ENCODE measurements around the gene DAZAP1. TPM values are rescaled to one million over a fixed set of nuclear protein-coding genes. Genes with fewer than 3 reads are reported as not detected.
A peak's percentile ranks its signal among the peaks of the same experiment; 100 is the strongest.
"Not testable (repeated sequence)": the region's sequence is repeated elsewhere in the genome, so short reads cannot be mapped to it uniquely, and the experiment has no call there.

DAZAP1 gene
- total RNA-seq, 1 experiment from 2014 or later, result 151 TPM

- H3K9me3 Mint-ChIP-seq (ENCODE audit: low read depth, unreplicated experiment), result no peaks in the 10 kb centered on the region
- CTCF ChIA-PET, result no interaction called here
- peak overlapping the region; percentile 95 for H3K4me3 Mint-ChIP-seq (ENCODE audit: low read depth, unreplicated experiment)
- no TSS peak for BruUV-seq (replicated peaks)
- no peaks in the 10 kb centered on the region for H3K27me3 Mint-ChIP-seq (ENCODE audit: unreplicated experiment)
- intact Hi-C loops (cut with micrococcal nuclease; ENCODE audit: unreplicated experiment), result no loop called here
- no peak for TF ChIP-seq CTCF (IDR thresholded peaks at IDR 0.05; ENCODE audit: unreplicated experiment)
- no peaks in the 10 kb centered on the region for H3K4me1 Mint-ChIP-seq (ENCODE audit: low read depth, unreplicated experiment)
- no peak overlapping the region for H3K27ac Mint-ChIP-seq (ENCODE audit: unreplicated experiment)
- H3K36me3 Mint-ChIP-seq (ENCODE audit: insufficient read depth, unreplicated experiment), result peaks cover 53% of the 10 kb centered on the region
- DNase-seq, result no peak
These were observed 30.2 kb downstream of the DAZAP1 start for GRCh38 chr19:1437609-1438008.

GRCh38 chr19:1438035-1438932, 30.9 kb downstream of the DAZAP1 start, which contains the start of gene RPS15:
Gene RPS15 (plus strand): TSS chr19:1438396. CDS start chr19:1438426, 30 bp downstream.
- Mint-ChIP-seq H3K9me3 (ENCODE audit: low read depth, unreplicated experiment) (no peaks in the 10 kb centered on the region), H3K36me3 (ENCODE audit: insufficient read depth, unreplicated experiment) (peaks cover 56% of the 10 kb centered on the region), H3K27me3 (ENCODE audit: unreplicated experiment) (no peaks in the 10 kb centered on the region), H3K4me1 (ENCODE audit: low read depth, unreplicated experiment) (no peaks in the 10 kb centered on the region), H3K4me3 (ENCODE audit: low read depth, unreplicated experiment) (peak within 1 kb of the TSS; percentile 95), H3K27ac (ENCODE audit: unreplicated experiment) (peak within 1 kb of the TSS; percentile 99)
- DNase-seq, result peak; percentile 90
- TF ChIP-seq CTCF (IDR thresholded peaks at IDR 0.05; ENCODE audit: unreplicated experiment), result peak; percentile 78
- CTCF ChIA-PET, result no interaction called here
- intact Hi-C loops (cut with micrococcal nuclease; ENCODE audit: unreplicated experiment), result no loop called here
- TSS peak; percentile 80 for BruUV-seq (replicated peaks)

GRCh38 chr19:1438933-1439354, 31.6 kb downstream of the DAZAP1 start:
- no peaks in the 10 kb centered on the region for H3K27me3 Mint-ChIP-seq (ENCODE audit: unreplicated experiment)
- BruUV-seq (replicated peaks), result no TSS peak
- no peak for DNase-seq
- H3K4me1 Mint-ChIP-seq (ENCODE audit: low read depth, unreplicated experiment), result no peaks in the 10 kb centered on the region
- H3K27ac Mint-ChIP-seq (ENCODE audit: unreplicated experiment), result peak overlapping the region; percentile 99
- peak overlapping the region; percentile 95 for H3K4me3 Mint-ChIP-seq (ENCODE audit: low read depth, unreplicated experiment)
- intact Hi-C loops (cut with micrococcal nuclease; ENCODE audit: unreplicated experiment), result no loop called here
- no peaks in the 10 kb centered on the region for H3K9me3 Mint-ChIP-seq (ENCODE audit: low read depth, unreplicated experiment)
- CTCF ChIA-PET, result no interaction called here
- TF ChIP-seq CTCF (IDR thresholded peaks at IDR 0.05; ENCODE audit: unreplicated experiment), result no peak
- H3K36me3 Mint-ChIP-seq (ENCODE audit: insufficient read depth, unreplicated experiment), result peaks cover 58% of the 10 kb centered on the region

GRCh38 chr19:1439525-1440417, 32.4 kb downstream of the DAZAP1 start:
- BruUV-seq (replicated peaks); H3K9me3 Mint-ChIP-seq (ENCODE audit: low read depth, unreplicated experiment); CTCF ChIA-PET; H3K4me1 Mint-ChIP-seq (ENCODE audit: low read depth, unreplicated experiment); intact Hi-C loops (cut with micrococcal nuclease; ENCODE audit: unreplicated experiment); H3K27me3 Mint-ChIP-seq (ENCODE audit: unreplicated experiment); DNase-seq: not testable (repeated sequence)
- H3K36me3 Mint-ChIP-seq (ENCODE audit: insufficient read depth, unreplicated experiment), result peaks cover 60% of the 10 kb centered on the region
- H3K4me3 Mint-ChIP-seq (ENCODE audit: low read depth, unreplicated experiment), result peak overlapping the region; percentile 95
- H3K27ac Mint-ChIP-seq (ENCODE audit: unreplicated experiment), result peak overlapping the region; percentile 99

Data from Calu3 (cell line).